NB4 (cell line): ENCODE measurements around the gene UNG.

Experiments used
- MYC ChIP-seq: IDR thresholded peaks from 2 replicates; pipeline ENCODE4 v1.6.1; 2011; ENCODE audit warnings: low read depth, low read length
- POLR2A ChIP-seq: IDR thresholded peaks from 2 replicates; pipeline ENCODE4 v1.6.1; 2011; ENCODE audit warnings: mild to moderate bottlenecking; ENCODE audit not compliant: insufficient read length; ENCODE audit errors: extremely low read depth
- TF ChIP-seq, protein P1 (sequence below): IDR thresholded peaks from one replicate; pipeline ENCODE4 v1.5.1; 2012; ENCODE audit warnings: low read depth, low read length
- TF ChIP-seq, protein P2 (sequence below): IDR thresholded peaks from 2 replicates; pipeline ENCODE4 v1.6.1; 2011; ENCODE audit warnings: low read depth, low read length

- TF ChIP-seq, protein P1, sequence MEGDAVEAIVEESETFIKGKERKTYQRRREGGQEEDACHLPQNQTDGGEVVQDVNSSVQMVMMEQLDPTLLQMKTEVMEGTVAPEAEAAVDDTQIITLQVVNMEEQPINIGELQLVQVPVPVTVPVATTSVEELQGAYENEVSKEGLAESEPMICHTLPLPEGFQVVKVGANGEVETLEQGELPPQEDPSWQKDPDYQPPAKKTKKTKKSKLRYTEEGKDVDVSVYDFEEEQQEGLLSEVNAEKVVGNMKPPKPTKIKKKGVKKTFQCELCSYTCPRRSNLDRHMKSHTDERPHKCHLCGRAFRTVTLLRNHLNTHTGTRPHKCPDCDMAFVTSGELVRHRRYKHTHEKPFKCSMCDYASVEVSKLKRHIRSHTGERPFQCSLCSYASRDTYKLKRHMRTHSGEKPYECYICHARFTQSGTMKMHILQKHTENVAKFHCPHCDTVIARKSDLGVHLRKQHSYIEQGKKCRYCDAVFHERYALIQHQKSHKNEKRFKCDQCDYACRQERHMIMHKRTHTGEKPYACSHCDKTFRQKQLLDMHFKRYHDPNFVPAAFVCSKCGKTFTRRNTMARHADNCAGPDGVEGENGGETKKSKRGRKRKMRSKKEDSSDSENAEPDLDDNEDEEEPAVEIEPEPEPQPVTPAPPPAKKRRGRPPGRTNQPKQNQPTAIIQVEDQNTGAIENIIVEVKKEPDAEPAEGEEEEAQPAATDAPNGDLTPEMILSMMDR = no peak
- TF ChIP-seq MYC (no peak), POLR2A (no peak)
- TF ChIP-seq, protein P2, sequence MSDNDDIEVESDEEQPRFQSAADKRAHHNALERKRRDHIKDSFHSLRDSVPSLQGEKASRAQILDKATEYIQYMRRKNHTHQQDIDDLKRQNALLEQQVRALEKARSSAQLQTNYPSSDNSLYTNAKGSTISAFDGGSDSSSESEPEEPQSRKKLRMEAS = no peak
Measured at GRCh38 chr12:109156586-109156985, 59.2 kb downstream of the UNG start.
